ELF-1 (cell line): ENCODE measurements around the gene COQ4.
A peak's percentile ranks its signal among the peaks of the same experiment; 100 is the strongest.
"Not testable (repeated sequence)": the region's sequence is repeated elsewhere in the genome, so short reads cannot be mapped to it uniquely, and the experiment has no call there.

ENCODE experiments used
- DNase-seq: peaks from one replicate; pipeline ENCODE4 v3.0.0-alpha.2; 2016; ENCODE audit warnings: low read depth, low spot score

The COQ4 gene

DNA sequence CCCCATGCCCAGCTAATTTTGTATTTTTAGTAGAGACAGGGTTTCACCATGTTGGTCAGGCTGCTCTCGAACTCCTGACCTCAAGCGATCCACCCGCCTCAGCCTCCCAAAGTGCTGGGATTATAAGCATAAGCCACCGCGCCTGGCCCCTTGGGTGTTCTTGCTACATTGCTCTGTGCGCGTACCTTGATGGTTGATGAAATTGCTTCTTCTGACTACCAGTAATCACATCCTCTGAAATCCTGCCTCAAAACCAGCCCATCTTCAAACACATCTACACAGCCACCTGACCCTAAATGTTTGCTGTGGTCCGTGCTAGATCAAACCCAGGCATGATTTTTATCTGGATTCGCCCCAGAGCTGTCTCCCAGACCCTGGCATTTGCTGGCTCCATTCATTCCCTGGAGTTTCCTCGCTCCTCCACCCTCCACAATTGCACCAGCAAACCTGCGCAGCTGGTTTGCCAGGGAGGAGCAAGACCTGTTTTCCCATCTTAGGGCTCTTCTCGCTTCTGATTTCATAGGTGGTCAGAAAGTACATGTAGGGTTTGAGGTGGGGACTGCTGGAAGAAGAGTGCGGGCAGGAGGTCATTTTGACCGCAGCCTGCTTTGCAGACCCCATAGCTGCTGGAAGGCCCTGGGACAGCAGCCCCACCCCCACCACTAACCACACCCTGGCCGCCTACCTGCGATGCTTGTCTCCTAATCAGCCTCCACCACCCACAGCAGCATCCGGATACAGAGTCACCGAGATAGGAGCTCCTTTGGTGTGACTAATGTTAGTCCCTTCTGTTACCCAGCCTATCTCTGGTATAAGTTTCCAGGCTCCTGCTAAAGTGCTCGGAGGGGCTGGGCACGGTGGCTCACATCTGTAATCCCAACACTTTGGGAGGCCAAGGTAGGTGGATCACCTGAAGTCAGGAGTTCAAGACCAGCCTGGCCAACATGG lies 23.8 kb upstream of the COQ4 start:
- peak; percentile 90 for DNase-seq

- DNase-seq: no peak
Measured at GRCh38 chr9:128304136-128304970, 18.3 kb upstream of the COQ4 start.

GRCh38 chr9:128304971-128305288 lies 17.7 kb upstream of the COQ4 start:
- DNase-seq: no peak

- no peak for DNase-seq
Measured at GRCh38 chr9:128309551-128309950, 13.1 kb upstream of the COQ4 start.

GRCh38 chr9:128310461-128310860 lies 12.2 kb upstream of the COQ4 start:
- DNase-seq: no peak

GRCh38 chr9:128314697-128315096 lies 7.9 kb upstream of the COQ4 start:
- DNase-seq: no peak

- DNase-seq: no peak
Measured at GRCh38 chr9:128316421-128316820, 6.2 kb upstream of the COQ4 start.

DNA sequence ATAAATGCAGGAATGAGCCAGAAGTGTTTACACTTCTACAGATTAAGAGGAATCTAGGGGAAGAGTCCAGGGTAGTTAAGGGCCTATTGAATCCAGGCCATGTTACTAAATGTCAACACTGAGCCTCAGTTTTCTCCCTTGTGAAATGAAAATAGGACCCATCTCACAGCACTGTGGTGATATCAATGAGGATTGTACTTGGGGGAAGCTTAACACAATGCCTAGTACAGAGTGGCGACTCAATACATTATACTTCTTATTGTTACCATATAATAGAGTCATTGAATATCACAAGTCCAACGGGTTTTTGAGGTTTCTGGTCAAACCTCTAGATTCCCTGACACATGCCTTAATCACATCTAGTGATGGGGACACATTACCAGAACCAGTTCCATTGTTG lies 5.0 kb upstream of the COQ4 start:
- DNase-seq: no peak

DNA sequence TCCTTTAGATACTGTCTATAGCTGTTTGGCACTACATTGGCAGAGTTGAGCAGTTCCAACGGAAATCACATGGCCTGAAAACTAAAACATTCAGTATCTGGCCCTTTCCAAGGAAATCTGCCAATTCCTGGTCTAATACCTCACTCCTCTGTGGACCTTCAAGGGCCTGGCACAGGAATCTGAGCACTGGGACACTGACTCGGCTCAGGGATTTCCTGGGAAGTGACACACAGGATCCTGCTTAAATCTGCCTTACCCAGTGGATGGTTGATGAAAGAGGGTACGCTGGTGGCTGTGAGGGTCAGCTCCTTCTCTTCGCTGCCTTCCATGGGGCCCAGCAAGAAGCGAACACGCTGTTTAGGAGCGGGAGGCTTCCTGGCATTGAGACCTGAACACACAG lies 1.3 kb upstream of the COQ4 start:
- no peak for DNase-seq

DNA sequence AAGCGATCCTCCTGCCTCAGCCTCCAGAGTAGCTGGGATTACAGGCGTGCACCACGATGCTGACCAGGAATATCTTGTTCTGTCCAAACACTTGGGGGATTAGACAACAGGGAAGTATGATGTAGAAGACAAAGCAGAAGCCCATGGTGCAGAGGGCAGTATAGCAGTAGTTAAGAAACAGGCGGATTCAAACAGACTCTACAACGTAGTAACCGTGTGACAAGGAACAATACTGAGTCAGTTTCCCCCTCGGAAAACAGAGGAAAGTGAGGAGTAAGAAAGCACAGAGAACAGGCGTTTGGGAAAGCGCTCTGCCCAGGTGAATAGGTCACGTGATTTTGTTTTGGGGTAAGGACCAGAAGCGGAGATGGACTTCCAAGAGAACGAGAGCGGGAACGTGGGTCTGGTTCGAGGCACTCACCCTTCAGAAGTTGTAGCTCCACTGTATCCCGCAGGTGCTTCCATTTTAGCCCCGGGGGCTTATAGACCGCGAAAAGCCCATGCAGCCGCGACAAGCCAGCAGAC lies 698 bp upstream of the COQ4 start:
- DNase-seq: no peak

DNA sequence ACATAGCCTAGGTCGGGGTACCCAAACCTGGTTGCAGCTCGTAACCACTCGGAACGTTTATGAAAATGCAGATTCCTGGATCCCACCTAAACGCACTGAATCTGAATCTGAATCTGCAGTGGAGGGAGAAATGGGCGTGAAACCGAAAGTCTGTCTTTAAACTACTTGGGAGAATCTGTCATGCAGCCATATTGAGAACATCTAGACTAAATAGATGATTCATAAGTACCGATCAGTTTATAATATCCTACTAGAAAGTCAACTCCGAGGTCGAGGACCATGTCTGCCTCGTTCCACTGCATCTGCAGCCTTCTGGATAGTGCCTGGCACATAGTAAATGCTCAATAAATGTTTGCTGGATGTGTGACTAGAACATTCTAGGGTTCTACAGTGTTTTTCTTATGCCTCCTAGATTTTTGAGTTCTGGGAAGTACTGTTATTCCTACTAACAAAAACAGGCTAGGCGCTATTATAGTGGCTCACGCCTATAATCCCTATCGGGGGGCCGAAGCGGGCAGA lies 632 bp downstream of the COQ4 start:
- no peak for DNase-seq

- DNase-seq: no peak
Measured at GRCh38 chr9:128323791-128324190, 1.2 kb downstream of the COQ4 start.

DNA sequence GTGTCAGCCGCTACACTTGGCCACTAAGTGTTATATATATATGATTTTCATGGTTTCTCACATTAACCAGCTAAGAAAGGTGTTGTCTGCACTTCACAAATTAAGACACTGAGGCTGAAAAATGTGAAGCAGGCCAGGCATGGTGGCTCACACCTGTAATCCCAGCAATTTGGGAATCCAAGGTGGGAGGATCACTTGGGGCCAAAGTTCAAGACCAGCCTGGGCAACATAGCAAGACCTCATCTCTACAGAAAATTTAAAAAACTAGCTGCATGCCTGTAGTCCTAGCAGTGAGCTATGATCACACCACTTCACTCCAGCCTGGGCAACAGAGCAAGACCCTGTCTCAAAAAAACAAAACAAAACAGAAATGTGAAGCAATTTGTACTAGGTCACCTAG lies 1.8 kb downstream of the COQ4 start:
- DNase-seq: no peak

DNA sequence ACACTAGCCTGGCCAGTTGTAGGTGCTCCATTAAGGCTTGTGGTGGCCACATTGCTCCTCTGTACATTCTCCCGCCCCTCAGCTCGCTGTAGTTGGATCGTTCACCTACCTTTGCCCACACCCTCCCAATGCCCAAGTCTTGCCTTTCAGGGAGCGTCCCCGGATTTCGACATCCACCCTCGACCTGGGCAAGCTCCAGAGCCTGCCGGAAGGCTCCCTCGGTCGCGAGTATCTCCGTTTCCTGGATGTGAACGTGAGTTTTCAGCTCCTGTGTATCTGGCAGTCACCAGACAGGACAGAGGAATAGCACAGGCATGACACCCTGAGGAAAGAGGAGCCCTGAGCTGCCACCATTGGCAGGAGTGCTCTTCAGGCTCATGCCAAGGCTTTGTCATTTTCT lies 3.0 kb downstream of the COQ4 start:
- no peak for DNase-seq

DNA sequence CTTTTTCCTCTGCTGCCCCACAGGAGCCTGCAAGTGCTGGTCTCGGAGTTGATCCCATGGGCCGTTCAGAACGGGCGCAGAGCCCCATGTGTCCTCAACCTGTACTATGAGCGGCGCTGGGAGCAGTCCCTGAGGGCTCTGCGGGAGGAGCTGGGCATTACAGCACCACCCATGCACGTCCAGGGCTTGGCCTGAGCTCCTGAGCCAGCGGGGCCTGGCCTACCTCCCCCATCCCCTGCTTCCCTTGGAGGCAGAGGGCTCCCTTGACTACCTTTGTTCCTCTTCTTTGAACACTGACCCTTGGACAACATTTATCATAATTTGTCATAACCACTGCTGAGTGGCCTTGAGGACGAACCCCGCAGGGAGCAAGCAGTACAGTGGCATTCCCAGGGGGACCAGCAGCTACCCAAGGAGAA lies 10.8 kb downstream of the COQ4 start:
- DNase-seq: no peak

GRCh38 chr9:128335161-128335560 lies 12.5 kb downstream of the COQ4 start:
- no peak for DNase-seq

- no peak for DNase-seq
Measured at GRCh38 chr9:128335914-128336313, 13.3 kb downstream of the COQ4 start.

GRCh38 chr9:128337936-128338335 lies 15.3 kb downstream of the COQ4 start:
- DNase-seq: no peak

GRCh38 chr9:128338852-128339614 lies 16.4 kb downstream of the COQ4 start:
- not testable (repeated sequence) for DNase-seq

GRCh38 chr9:128339761-128340690 lies 17.4 kb downstream of the COQ4 start, which contains the start of gene SLC27A4:
TSS of gene SLC27A4 (plus strand) at chr9:128340527. CDS start at chr9:128343133, 2,606 bp downstream.
- DNase-seq: peak; percentile 95
